GM12891 (cell line): ENCODE data around the gene C17orf67. TPM values are rescaled to one million over a fixed set of nuclear protein-coding genes. Genes with fewer than 3 reads are reported as not detected.

Experiments
- DNase-seq: peaks from one replicate; pipeline ENCODE4 v3.0.0; 2011; ENCODE audit warnings: low spot score; ENCODE audit not compliant: insufficient read length
- FAIRE-seq: peaks from 2 replicates; lab custom pipeline; 2011; peaks lifted over from hg19 to GRCh38; lab: Jason Lieb, UNC
- PAX5 ChIP-seq: IDR thresholded peaks from 2 replicates; pipeline ENCODE4 v1.6.1; 2011; ENCODE audit warnings: low read length, moderate library complexity, mild to moderate bottlenecking; ENCODE audit not compliant: insufficient read depth, severe bottlenecking
- POLR2A ChIP-seq: IDR thresholded peaks from 2 replicates; pipeline ENCODE4 v1.6.1; 2011; ENCODE audit warnings: low read depth, low read length, control low read depth
- POLR2AphosphoS5 ChIP-seq: IDR thresholded peaks from 2 replicates; pipeline ENCODE4 v1.6.1; 2011; ENCODE audit warnings: low read depth, low read length, control low read depth
- POU2F2 ChIP-seq: IDR thresholded peaks from 2 replicates; pipeline ENCODE4 v1.6.1; 2011; ENCODE audit warnings: low read depth, mild to moderate bottlenecking, control low read depth, low read length, moderate library complexity
- SPI1 ChIP-seq: IDR thresholded peaks from 2 replicates; pipeline ENCODE4 v1.6.1; 2011; ENCODE audit warnings: low read depth, low read length, control low read depth
- TAF1 ChIP-seq: IDR thresholded peaks from 2 replicates; pipeline ENCODE4 v1.6.1; 2011; ENCODE audit warnings: low read depth, low read length, control low read depth
- polyA plus RNA-seq: library from polyadenylated mRNA; unstranded; fragments of >200 nt; gene quantifications from one replicate; pipeline ENCODE4 v1.2.1, GENCODE V29; 2012; ENCODE audit warnings: low read depth, missing spikeins, inconsistent platforms; ENCODE audit not compliant: missing spikeins

The C17orf67 gene, protein sequence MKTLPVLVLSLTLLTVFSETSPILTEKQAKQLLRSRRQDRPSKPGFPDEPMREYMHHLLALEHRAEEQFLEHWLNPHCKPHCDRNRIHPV
- 0.54 TPM for polyA plus RNA-seq

DNA sequence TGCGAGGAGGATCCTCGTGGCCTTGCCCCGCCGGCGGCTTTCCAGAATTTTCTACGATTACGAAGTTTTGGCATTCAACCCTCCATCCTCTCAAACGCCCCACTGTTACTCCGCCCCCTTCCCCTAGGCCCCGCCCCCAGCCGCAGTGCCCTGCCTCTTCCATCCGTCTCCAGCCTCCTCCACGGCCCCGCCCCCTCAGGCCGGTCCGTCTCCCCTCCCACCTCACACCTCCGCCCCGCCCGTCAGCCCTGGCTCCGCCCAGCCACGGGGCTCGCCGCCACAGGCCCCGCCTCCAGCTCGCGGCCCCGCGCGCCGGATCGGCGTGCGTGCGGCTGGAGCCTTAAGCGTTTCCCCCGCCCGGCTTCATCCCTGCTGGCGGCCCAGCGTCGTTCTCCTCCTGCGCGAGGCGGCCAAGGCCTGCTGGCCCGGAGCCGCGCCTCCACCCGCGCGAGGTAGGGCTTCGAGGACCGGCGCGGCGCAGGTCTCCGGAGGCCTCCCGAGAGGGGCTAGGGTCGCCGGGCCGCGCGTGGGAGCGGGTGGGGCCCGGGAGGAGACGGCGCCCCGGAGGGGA lies at the start of gene C17orf67, which contains the start of gene DGKE:
C17orf67 (minus strand) TSS at position 112 of the 571 bp plus-strand sequence. CDS start 18,110 bp downstream, outside the sequence.
DGKE (plus strand) TSS at position 343 of the 571 bp plus-strand sequence. CDS start 645 bp downstream, outside the sequence.
- FAIRE-seq (peak; percentile 97), DNase-seq (peak; percentile 86)
- TF ChIP-seq SPI1 (no peak), PAX5 (peak; percentile 34), POLR2AphosphoS5 (no peak)

GRCh38 chr17:56881685-56882295 lies 48.1 kb upstream of the C17orf67 start:
- FAIRE-seq, result peak; percentile 5
- TF ChIP-seq POU2F2, result no peak
- no peak for DNase-seq

DNA sequence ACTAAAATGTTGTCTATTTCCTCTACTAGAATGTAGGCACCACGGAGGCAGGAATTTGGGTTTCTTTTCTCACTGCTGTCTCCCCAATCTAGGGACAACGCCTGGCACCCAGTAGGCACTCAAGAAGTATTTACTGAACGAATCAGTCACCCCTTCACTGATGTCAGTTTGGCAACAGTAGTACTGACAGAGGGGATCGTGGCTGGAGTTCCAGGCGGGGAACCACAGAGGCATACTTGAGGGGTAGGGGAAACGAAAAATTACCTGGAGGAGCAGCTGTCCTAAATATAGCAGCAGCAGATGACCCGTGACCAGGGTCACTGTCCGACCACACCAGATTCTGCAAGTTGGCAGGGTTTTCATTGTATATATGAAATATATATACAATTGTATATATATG lies 46.9 kb upstream of the C17orf67 start:
- TF ChIP-seq POU2F2 (no peak), PAX5 (no peak), TAF1 (no peak), POLR2AphosphoS5 (no peak), POLR2A (no peak), SPI1 (no peak)
- no peak for DNase-seq
- peak; percentile 13 for FAIRE-seq

- DNase-seq (no peak), FAIRE-seq (no peak)
- TF ChIP-seq SPI1, result peak; percentile 67
- no peak for TF ChIP-seq POU2F2
Observed at GRCh38 chr17:56880133-56880532, 46.4 kb upstream of the C17orf67 start.

GRCh38 chr17:56879280-56879679 lies 45.6 kb upstream of the C17orf67 start:
- FAIRE-seq (no peak), DNase-seq (no peak)
- TF ChIP-seq PAX5, result no peak
- TF ChIP-seq POLR2AphosphoS5, result no peak
- TF ChIP-seq SPI1, result no peak
- TF ChIP-seq TAF1, result no peak
- TF ChIP-seq POLR2A, result no peak
- no peak for TF ChIP-seq POU2F2

- no peak for FAIRE-seq
- TF ChIP-seq POU2F2 (no peak), TAF1 (no peak), PAX5 (no peak), POLR2A (no peak), POLR2AphosphoS5 (no peak)
- no peak for DNase-seq
Observed at GRCh38 chr17:56876766-56877179, 43.1 kb upstream of the C17orf67 start.

DNA sequence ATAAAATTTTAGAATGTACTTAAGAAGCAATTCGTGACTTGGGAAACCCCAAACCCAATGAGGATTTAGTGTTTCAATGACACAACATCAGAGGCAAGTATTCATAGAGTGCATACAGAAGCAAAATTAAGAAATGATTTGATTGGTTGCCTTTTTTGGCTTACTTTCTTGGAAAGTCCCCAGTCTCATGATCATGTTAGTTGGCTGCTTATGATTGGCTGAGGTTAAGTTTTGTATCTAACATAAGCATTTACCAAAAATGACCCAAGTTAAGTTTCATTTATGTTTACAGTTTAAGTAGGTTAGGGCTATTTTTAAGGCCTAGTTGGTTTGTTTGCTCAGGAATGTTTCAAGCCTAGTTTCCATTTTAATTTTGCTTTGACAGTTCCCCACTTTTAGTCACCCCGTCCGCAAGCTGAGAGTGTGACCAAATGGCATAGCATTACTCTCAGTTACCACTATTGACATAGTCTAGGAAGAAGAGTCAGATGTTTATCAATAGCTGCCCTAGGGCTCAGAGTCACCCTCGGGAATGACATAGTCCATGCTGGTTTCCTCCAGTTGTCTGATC lies 36.4 kb upstream of the C17orf67 start:
- TF ChIP-seq POU2F2, result peak; percentile 34; the same call in 1 of the 2 replicates
- no peak for TF ChIP-seq POLR2AphosphoS5
- TF ChIP-seq SPI1, result 0 out of 2 replicates have a peak, but pooled peaks have one; percentile 18
- FAIRE-seq, result peak; percentile 47
- DNase-seq, result no peak

DNA sequence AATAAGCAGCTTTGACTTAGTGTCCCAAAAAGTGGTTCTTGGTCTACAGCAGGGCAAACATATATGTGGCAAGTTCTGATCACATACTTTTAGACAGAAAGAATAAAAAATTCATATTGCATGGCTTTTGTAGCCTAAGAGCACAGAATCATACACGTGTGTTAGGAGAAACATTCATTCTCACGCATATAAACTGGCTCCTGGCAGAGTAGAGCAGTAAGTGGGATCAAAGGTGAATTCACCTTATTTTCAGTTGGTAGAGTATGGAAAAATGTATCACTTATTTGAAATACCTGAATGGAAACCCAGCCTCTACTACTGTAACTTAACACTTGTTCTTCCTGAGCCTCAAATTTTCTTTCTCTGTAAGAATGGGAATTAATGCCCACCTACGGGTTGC lies 35.0 kb upstream of the C17orf67 start:
- DNase-seq, result no peak
- FAIRE-seq, result no peak

GRCh38 chr17:56867948-56868376 lies 34.2 kb upstream of the C17orf67 start:
- FAIRE-seq, result no peak
- DNase-seq, result no peak
- TF ChIP-seq POLR2A (no peak), TAF1 (no peak), POU2F2 (no peak), POLR2AphosphoS5 (no peak), SPI1 (no peak), PAX5 (no peak)

More for the DNA sequence above, 35.0 kb upstream of the C17orf67 start:
- TF ChIP-seq SPI1 (no peak), TAF1 (no peak), POLR2A (no peak), POU2F2 (no peak), POLR2AphosphoS5 (no peak), PAX5 (no peak)

DNA sequence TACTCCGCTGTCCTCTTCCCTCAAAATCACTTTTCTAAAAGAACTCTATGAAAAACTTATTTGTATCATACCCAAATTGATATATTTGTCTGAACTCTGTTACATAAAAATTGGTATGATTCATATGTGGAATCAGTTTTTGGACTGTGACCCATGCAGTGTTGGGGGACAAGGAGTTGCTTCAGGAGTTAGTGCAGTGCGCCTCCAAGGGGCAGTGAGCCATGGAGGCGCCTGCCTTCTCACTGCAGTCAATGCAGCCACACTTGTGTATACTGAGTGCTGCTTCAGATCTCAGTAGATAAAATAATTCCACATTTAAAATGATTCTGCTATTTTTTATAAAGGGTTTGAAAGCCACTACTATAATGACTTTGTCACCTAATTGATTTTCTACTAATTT lies 32.8 kb upstream of the C17orf67 start:
- DNase-seq (no peak), FAIRE-seq (no peak)

More for the DNA sequence above, 32.8 kb upstream of the C17orf67 start:
- TF ChIP-seq POLR2AphosphoS5 (no peak), POLR2A (no peak), TAF1 (no peak), POU2F2 (no peak), SPI1 (no peak), PAX5 (no peak)
